ENCODE results near the gene PSME1.

The PSME1 gene

GRCh38 chr14:24135834-24136683 lies at the start of gene PSME1:
Gene PSME1 (plus strand): TSS chr14:24136194. CDS start chr14:24136263, 69 bp downstream.
- Histone ChIP-seq H3K36me3 (peaks cover 28% of the 10 kb centered on the region), H3K4me3 (ENCODE audit: low read depth, low read length) (peak within 1 kb of the TSS; percentile 74), H3K9me3 (ENCODE audit: severe bottlenecking) (no peaks in the 10 kb centered on the region), H3K27ac (peak within 1 kb of the TSS; percentile 76), H3K27me3 (ENCODE audit: insufficient read depth, low read depth, severe bottlenecking) (no peaks in the 10 kb centered on the region)
- DNase-seq = peak; percentile 95
- TF ChIP-seq CTCF (IDR thresholded peaks at IDR 0.05; ENCODE audit: low read depth, low read length) = no peak

- H3K27me3 ChIP-seq (ENCODE audit: insufficient read depth, low read depth, severe bottlenecking) = no peaks in the 10 kb centered on the region
- TF ChIP-seq CTCF (IDR thresholded peaks at IDR 0.05; ENCODE audit: low read depth, low read length) = no peak
- peak overlapping the region; percentile 7; the same call in 1 of the 2 replicates for H3K4me3 ChIP-seq (ENCODE audit: low read depth, low read length)
- peak overlapping the region; percentile 88 for H3K27ac ChIP-seq
- no peaks in the 10 kb centered on the region for H3K36me3 ChIP-seq
- no peaks in the 10 kb centered on the region for H3K9me3 ChIP-seq (ENCODE audit: severe bottlenecking)
- no peak for DNase-seq
Observed at GRCh38 chr14:24087004-24087403, 49.0 kb upstream of the PSME1 start.

- Histone ChIP-seq H3K27ac (peak overlapping the region; percentile 88; the same call in 1 of the 2 replicates), H3K9me3 (ENCODE audit: severe bottlenecking) (no peaks in the 10 kb centered on the region), H3K36me3 (no peaks in the 10 kb centered on the region), H3K27me3 (ENCODE audit: insufficient read depth, low read depth, severe bottlenecking) (no peaks in the 10 kb centered on the region), H3K4me3 (ENCODE audit: low read depth, low read length) (no peak overlapping the region)
- no peak for DNase-seq
- no peak for TF ChIP-seq CTCF (IDR thresholded peaks at IDR 0.05; ENCODE audit: low read depth, low read length)
Observed at GRCh38 chr14:24088095-24088494, 47.9 kb upstream of the PSME1 start.

- Histone ChIP-seq H3K36me3 (no peaks in the 10 kb centered on the region), H3K27ac (peak overlapping the region; percentile 61), H3K27me3 (ENCODE audit: insufficient read depth, low read depth, severe bottlenecking) (no peaks in the 10 kb centered on the region), H3K9me3 (ENCODE audit: severe bottlenecking) (no peaks in the 10 kb centered on the region), H3K4me3 (ENCODE audit: low read depth, low read length) (no peak overlapping the region)
- no peak for DNase-seq
- no peak for TF ChIP-seq CTCF (IDR thresholded peaks at IDR 0.05; ENCODE audit: low read depth, low read length)
Observed at GRCh38 chr14:24089890-24090289, 46.1 kb upstream of the PSME1 start.

GRCh38 chr14:24092110-24092504 lies 43.9 kb upstream of the PSME1 start:
- H3K9me3 ChIP-seq (ENCODE audit: severe bottlenecking) = no peaks in the 10 kb centered on the region
- no peak overlapping the region for H3K4me3 ChIP-seq (ENCODE audit: low read depth, low read length)
- no peak for DNase-seq
- H3K36me3 ChIP-seq = no peaks in the 10 kb centered on the region
- no peak for TF ChIP-seq CTCF (IDR thresholded peaks at IDR 0.05; ENCODE audit: low read depth, low read length)
- H3K27me3 ChIP-seq (ENCODE audit: insufficient read depth, low read depth, severe bottlenecking) = no peaks in the 10 kb centered on the region
- no peak overlapping the region for H3K27ac ChIP-seq

All from WERI-Rb-1 (cell line).